ENCODE results near the gene ADCY2.

ADCY2 gene

DNA sequence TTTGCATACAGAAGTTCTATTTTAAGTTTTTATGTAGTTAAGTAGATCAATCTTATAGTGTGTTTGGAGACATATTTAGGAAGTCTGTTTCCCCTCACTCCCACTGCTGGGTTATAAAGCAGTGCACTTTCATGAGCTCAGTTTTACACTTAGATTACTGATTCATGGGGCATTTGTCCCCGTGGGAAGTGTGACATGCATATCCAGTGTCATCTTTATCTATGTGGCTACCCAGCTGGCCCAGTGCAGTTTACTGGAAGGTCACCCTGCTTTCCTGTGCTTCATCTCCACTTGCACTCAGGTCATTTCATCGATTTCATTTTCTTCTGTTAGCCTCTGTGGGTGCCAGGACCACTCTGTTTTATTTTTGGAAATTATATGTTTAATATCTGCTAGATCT, 49.1 kb downstream of the ADCY2 start:
- H3K4me3 ChIP-seq (ENCODE audit: low read length in 2 of 2) = no peak overlapping the region
- no peaks in the 10 kb centered on the region for H3K4me1 ChIP-seq (ENCODE audit: control insufficient read depth, insufficient read depth, low read length)
- H3K27me3 ChIP-seq (ENCODE audit: control insufficient read depth in 1 of 2, insufficient read depth in 2 of 2, low read length in 2 of 2) = no peaks in the 10 kb centered on the region
- H3K9ac ChIP-seq (ENCODE audit: low read length in 2 of 2) = no peak overlapping the region
- H3K36me3 ChIP-seq (ENCODE audit: control insufficient read depth in 2 of 2, insufficient read depth in 2 of 2, low read length in 2 of 2) = no peaks in the 10 kb centered on the region
- no peak overlapping the region for H3K27ac ChIP-seq (ENCODE audit: low read length)
- no peaks in the 10 kb centered on the region for H3K9me3 ChIP-seq (ENCODE audit: control insufficient read depth in 2 of 2, low read length in 2 of 2)

DNA sequence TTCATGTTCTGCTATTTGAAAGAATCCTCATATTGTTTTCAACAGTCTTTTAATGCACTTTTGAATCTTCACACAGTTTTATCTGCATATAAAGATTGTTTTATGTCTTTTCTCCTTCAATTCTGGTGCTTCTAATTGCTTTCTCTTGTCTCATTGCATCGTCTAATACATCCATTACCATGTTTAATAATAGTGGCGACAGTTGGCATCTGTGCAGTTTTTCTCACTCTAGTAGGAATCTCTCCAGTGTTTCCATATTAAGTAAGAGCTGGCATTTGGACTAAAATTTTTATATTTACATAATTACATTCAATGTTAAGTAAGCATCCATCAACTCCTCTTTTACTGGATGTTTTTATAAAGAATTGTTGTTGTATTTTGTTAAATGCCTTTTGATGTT, 49.9 kb downstream of the ADCY2 start:
- no peaks in the 10 kb centered on the region for H3K9me3 ChIP-seq (ENCODE audit: control insufficient read depth in 2 of 2, low read length in 2 of 2)
- no peak overlapping the region for H3K4me3 ChIP-seq (ENCODE audit: low read length in 2 of 2)
- H3K27me3 ChIP-seq (ENCODE audit: control insufficient read depth in 1 of 2, insufficient read depth in 2 of 2, low read length in 2 of 2) = no peaks in the 10 kb centered on the region
- no peaks in the 10 kb centered on the region for H3K36me3 ChIP-seq (ENCODE audit: control insufficient read depth in 2 of 2, insufficient read depth in 2 of 2, low read length in 2 of 2)
- H3K4me1 ChIP-seq (ENCODE audit: control insufficient read depth, insufficient read depth, low read length) = no peaks in the 10 kb centered on the region
- no peak overlapping the region for H3K9ac ChIP-seq (ENCODE audit: low read length in 2 of 2)
- no peak overlapping the region for H3K27ac ChIP-seq (ENCODE audit: low read length)

DNA sequence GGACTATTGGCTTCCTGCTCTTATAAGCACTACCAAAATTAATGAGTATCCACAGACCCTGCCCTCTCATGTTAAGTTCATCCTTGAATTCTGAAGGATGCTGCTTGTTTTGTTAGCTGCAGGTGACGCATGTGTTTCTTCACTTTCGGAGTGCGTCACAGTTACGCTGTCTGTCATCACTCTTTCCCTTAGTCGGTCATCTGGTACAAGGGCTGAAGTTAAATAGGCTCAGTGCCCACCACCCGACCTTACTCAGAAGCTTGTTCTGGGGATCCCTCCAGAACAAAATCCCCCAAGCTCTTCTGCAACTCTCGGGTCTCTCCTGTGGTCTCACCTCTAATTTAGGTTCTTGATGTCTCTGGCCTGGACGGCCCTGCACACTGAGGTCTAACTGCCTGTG, 51.0 kb downstream of the ADCY2 start:
- Histone ChIP-seq H3K4me3 (ENCODE audit: low read length in 2 of 2) (no peak overlapping the region), H3K9ac (ENCODE audit: low read length in 2 of 2) (no peak overlapping the region), H3K27me3 (ENCODE audit: control insufficient read depth in 1 of 2, insufficient read depth in 2 of 2, low read length in 2 of 2) (no peaks in the 10 kb centered on the region), H3K36me3 (ENCODE audit: control insufficient read depth in 2 of 2, insufficient read depth in 2 of 2, low read length in 2 of 2) (no peaks in the 10 kb centered on the region), H3K27ac (ENCODE audit: low read length) (no peak overlapping the region), H3K9me3 (ENCODE audit: control insufficient read depth in 2 of 2, low read length in 2 of 2) (no peaks in the 10 kb centered on the region), H3K4me1 (ENCODE audit: control insufficient read depth, insufficient read depth, low read length) (no peaks in the 10 kb centered on the region)

DNA sequence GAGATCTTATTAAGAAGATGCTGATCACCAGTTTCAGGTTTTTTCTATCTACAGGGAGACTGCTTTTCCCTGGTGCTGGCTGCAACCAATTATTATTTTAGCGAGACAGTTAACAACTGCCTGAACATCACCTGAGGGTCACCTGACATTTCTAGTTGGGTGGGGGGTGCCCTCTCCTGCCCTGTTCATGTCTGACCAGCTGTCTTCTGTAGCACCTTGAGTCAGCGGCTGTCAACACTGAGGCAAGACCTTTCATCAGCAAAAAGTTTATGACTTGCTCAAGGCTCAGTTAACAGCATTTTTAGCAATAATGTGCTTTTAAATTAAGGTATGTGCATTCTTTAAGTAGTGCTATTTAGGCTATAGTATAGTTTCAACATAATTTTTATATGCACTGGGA, 58.0 kb downstream of the ADCY2 start:
- H3K27ac ChIP-seq (ENCODE audit: low read length) = no peak overlapping the region

DNA sequence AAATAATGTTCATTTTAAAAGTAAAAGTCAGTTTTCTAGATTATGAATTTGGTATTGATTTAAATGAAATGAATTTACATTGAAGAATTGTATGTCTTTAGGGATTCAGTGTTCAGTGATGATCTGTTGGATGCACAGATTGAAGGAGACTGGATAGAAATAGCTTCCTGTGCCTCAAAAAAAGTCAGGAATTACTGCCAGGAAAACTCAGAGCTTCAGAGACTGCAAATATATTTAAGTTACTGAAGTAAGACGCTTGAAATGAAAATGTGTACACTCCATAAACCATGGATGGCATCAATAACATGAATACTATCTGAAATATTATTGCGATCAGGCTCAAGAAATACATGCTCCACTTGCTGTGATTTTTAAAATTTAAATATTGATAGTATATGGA, 60.3 kb downstream of the ADCY2 start:
- Histone ChIP-seq H3K4me3 (ENCODE audit: low read length in 2 of 2) (no peak overlapping the region), H3K9ac (ENCODE audit: low read length in 2 of 2) (no peak overlapping the region), H3K36me3 (ENCODE audit: control insufficient read depth in 2 of 2, insufficient read depth in 2 of 2, low read length in 2 of 2) (no peaks in the 10 kb centered on the region), H3K27me3 (ENCODE audit: control insufficient read depth in 1 of 2, insufficient read depth in 2 of 2, low read length in 2 of 2) (no peaks in the 10 kb centered on the region), H3K27ac (ENCODE audit: low read length) (no peak overlapping the region), H3K9me3 (ENCODE audit: control insufficient read depth in 2 of 2, low read length in 2 of 2) (no peaks in the 10 kb centered on the region), H3K4me1 (ENCODE audit: control insufficient read depth, insufficient read depth, low read length) (no peaks in the 10 kb centered on the region)

More for the DNA sequence above, 58.0 kb downstream of the ADCY2 start:
- Histone ChIP-seq H3K36me3 (ENCODE audit: control insufficient read depth in 2 of 2, insufficient read depth in 2 of 2, low read length in 2 of 2) (no peaks in the 10 kb centered on the region), H3K9ac (ENCODE audit: low read length in 2 of 2) (no peak overlapping the region), H3K9me3 (ENCODE audit: control insufficient read depth in 2 of 2, low read length in 2 of 2) (no peaks in the 10 kb centered on the region), H3K27me3 (ENCODE audit: control insufficient read depth in 1 of 2, insufficient read depth in 2 of 2, low read length in 2 of 2) (no peaks in the 10 kb centered on the region), H3K4me1 (ENCODE audit: control insufficient read depth, insufficient read depth, low read length) (no peaks in the 10 kb centered on the region), H3K4me3 (ENCODE audit: low read length in 2 of 2) (no peak overlapping the region)

DNA sequence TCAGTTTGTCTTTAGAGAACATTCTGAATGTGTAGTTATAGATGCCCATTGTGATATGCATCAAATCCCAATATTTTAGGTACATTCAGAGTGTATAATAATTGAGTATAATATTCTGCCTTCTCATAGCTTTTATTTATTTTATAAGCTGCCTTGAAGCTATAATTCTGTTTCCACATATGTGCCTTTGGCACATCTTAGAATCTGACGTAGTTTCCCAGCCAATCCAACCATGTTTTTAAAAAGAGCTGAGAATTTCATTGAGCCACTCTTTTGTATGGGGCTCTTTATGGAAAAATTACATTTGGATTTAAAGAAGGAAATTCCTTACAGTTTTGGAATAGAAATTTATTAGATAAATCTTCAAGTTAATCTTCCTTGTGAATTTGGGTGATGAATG, 65.4 kb downstream of the ADCY2 start:
- H3K27me3 ChIP-seq (ENCODE audit: control insufficient read depth in 1 of 2, insufficient read depth in 2 of 2, low read length in 2 of 2) = no peaks in the 10 kb centered on the region
- H3K36me3 ChIP-seq (ENCODE audit: control insufficient read depth in 2 of 2, insufficient read depth in 2 of 2, low read length in 2 of 2) = no peaks in the 10 kb centered on the region
- H3K4me1 ChIP-seq (ENCODE audit: control insufficient read depth, insufficient read depth, low read length) = peaks cover 1% of the 10 kb centered on the region
- H3K9ac ChIP-seq (ENCODE audit: low read length in 2 of 2) = no peak overlapping the region
- H3K4me3 ChIP-seq (ENCODE audit: low read length in 2 of 2) = no peak overlapping the region
- no peak overlapping the region for H3K27ac ChIP-seq (ENCODE audit: low read length)
- H3K9me3 ChIP-seq (ENCODE audit: control insufficient read depth in 2 of 2, low read length in 2 of 2) = no peaks in the 10 kb centered on the region

DNA sequence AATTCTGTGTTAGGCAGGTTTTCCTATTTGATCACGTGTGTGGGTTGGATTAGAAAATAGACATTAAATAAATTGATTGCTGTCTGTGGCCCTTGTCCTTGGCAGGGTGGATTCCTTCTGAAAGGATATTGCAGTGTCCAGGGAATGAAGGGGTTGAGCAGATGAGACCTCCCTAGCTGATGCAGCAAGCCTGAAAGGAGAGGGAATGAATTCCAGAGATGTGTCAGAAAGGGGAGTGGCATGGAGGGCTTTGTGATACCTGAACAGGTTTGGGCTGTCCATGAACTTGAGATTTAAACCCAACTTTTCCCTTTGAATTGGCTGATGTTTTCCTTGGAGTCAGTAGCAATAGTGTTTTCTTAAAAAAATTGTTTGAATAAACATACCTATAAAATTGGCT, 66.8 kb downstream of the ADCY2 start:
- H3K9ac ChIP-seq (ENCODE audit: low read length in 2 of 2) = no peak overlapping the region
- no peaks in the 10 kb centered on the region for H3K36me3 ChIP-seq (ENCODE audit: control insufficient read depth in 2 of 2, insufficient read depth in 2 of 2, low read length in 2 of 2)
- no peaks in the 10 kb centered on the region for H3K27me3 ChIP-seq (ENCODE audit: control insufficient read depth in 1 of 2, insufficient read depth in 2 of 2, low read length in 2 of 2)
- no peaks in the 10 kb centered on the region for H3K9me3 ChIP-seq (ENCODE audit: control insufficient read depth in 2 of 2, low read length in 2 of 2)
- H3K4me3 ChIP-seq (ENCODE audit: low read length in 2 of 2) = no peak overlapping the region
- peaks cover 2% of the 10 kb centered on the region for H3K4me1 ChIP-seq (ENCODE audit: control insufficient read depth, insufficient read depth, low read length)
- no peak overlapping the region for H3K27ac ChIP-seq (ENCODE audit: low read length)

DNA sequence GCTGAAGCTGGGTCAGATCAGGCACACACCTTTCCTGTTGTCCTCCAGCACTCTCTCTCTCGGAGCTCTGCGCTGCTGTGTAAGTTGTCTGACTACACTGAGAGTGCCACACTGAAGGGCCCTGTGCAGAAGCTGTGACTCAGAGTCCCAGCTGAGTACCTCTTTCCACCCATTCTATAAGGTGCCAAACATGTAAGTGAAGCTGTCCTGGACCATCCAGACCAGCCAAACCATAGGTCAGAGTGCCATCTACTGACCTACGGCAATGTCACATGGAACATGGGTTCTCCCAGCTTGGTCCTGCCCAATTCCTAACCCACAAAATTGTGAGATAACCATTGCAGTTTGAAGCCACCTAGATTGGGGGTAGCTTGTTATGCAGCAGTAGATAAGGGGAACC, 68.2 kb downstream of the ADCY2 start:
- peaks cover 2% of the 10 kb centered on the region for H3K4me1 ChIP-seq (ENCODE audit: control insufficient read depth, insufficient read depth, low read length)
- no peaks in the 10 kb centered on the region for H3K36me3 ChIP-seq (ENCODE audit: control insufficient read depth in 2 of 2, insufficient read depth in 2 of 2, low read length in 2 of 2)
- H3K9ac ChIP-seq (ENCODE audit: low read length in 2 of 2) = no peak overlapping the region
- no peaks in the 10 kb centered on the region for H3K27me3 ChIP-seq (ENCODE audit: control insufficient read depth in 1 of 2, insufficient read depth in 2 of 2, low read length in 2 of 2)
- H3K4me3 ChIP-seq (ENCODE audit: low read length in 2 of 2) = no peak overlapping the region
- no peaks in the 10 kb centered on the region for H3K9me3 ChIP-seq (ENCODE audit: control insufficient read depth in 2 of 2, low read length in 2 of 2)
- no peak overlapping the region for H3K27ac ChIP-seq (ENCODE audit: low read length)

DNA sequence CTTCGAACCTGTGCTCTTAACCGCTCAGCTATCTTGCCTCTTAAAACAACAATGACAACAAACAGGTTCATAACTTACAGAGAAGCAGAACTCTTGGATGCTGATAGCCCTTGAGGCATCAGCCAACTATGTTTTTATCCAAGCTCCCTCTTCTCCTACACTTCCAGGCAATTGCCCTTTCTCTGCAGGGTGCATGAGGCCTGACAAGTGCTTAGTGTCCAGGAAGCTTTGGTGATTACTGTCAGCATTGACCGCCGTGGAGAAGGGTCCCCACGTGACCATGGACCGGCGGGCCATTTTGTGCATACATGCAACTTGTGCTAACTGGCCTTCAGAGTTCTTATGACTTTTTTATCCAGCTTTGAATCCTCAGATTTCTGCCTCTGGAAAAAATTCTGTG, 71.2 kb downstream of the ADCY2 start:
- no peak overlapping the region for H3K4me3 ChIP-seq (ENCODE audit: low read length in 2 of 2)
- H3K27me3 ChIP-seq (ENCODE audit: control insufficient read depth in 1 of 2, insufficient read depth in 2 of 2, low read length in 2 of 2) = no peaks in the 10 kb centered on the region
- no peak overlapping the region for H3K9ac ChIP-seq (ENCODE audit: low read length in 2 of 2)
- no peak overlapping the region for H3K27ac ChIP-seq (ENCODE audit: low read length)
- H3K4me1 ChIP-seq (ENCODE audit: control insufficient read depth, insufficient read depth, low read length) = peaks cover 2% of the 10 kb centered on the region
- no peaks in the 10 kb centered on the region for H3K9me3 ChIP-seq (ENCODE audit: control insufficient read depth in 2 of 2, low read length in 2 of 2)
- H3K36me3 ChIP-seq (ENCODE audit: control insufficient read depth in 2 of 2, insufficient read depth in 2 of 2, low read length in 2 of 2) = no peaks in the 10 kb centered on the region

DNA sequence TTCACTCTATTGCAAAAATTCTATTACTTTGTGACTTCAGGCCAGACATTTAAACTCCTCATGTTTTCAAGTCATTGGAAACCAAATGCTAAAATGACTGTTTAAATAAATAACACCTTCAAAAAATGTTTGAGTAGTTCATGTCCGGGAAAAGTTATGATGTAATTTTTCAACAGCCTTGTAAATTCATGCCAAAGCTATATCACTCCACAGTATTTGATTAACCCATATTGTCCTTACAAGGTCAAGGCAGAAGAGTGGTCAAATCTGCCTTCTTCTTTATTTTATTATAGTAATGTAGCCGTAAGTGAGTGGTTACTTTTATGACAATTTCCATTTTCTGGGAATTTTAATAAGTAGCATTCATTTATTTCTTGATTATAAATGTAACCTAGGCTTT, 72.8 kb downstream of the ADCY2 start:
- Histone ChIP-seq H3K27ac (ENCODE audit: low read length) (no peak overlapping the region), H3K4me3 (ENCODE audit: low read length in 2 of 2) (no peak overlapping the region), H3K36me3 (ENCODE audit: control insufficient read depth in 2 of 2, insufficient read depth in 2 of 2, low read length in 2 of 2) (no peaks in the 10 kb centered on the region), H3K27me3 (ENCODE audit: control insufficient read depth in 1 of 2, insufficient read depth in 2 of 2, low read length in 2 of 2) (no peaks in the 10 kb centered on the region), H3K9ac (ENCODE audit: low read length in 2 of 2) (no peak overlapping the region), H3K4me1 (ENCODE audit: control insufficient read depth, insufficient read depth, low read length) (peaks cover 2% of the 10 kb centered on the region), H3K9me3 (ENCODE audit: control insufficient read depth in 2 of 2, low read length in 2 of 2) (no peaks in the 10 kb centered on the region)

DNA sequence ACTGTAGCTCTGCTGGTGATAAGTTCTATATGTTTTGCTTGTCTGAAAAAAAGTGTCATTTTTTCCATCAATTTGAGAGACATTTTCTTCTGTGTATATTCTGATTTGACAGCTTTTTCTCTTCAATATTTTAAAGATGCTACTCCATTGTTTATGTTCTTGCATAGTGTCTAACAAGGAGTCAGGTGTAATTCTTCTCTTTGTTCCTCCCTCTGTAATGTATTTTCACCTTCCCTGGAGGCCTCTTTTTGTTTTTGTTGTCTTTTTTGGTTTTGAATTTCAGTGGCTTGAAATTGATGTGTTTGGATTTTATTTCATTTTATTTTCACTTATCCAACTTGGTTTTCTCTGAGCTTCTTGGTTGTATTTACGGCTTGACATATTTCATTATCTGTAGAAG, 75.8 kb downstream of the ADCY2 start:
- Histone ChIP-seq H3K27me3 (ENCODE audit: control insufficient read depth in 1 of 2, insufficient read depth in 2 of 2, low read length in 2 of 2) (no peaks in the 10 kb centered on the region), H3K4me1 (ENCODE audit: control insufficient read depth, insufficient read depth, low read length) (no peaks in the 10 kb centered on the region), H3K9ac (ENCODE audit: low read length in 2 of 2) (no peak overlapping the region), H3K9me3 (ENCODE audit: control insufficient read depth in 2 of 2, low read length in 2 of 2) (no peaks in the 10 kb centered on the region), H3K27ac (ENCODE audit: low read length) (no peak overlapping the region), H3K4me3 (ENCODE audit: low read length in 2 of 2) (no peak overlapping the region), H3K36me3 (ENCODE audit: control insufficient read depth in 2 of 2, insufficient read depth in 2 of 2, low read length in 2 of 2) (no peaks in the 10 kb centered on the region)

DNA sequence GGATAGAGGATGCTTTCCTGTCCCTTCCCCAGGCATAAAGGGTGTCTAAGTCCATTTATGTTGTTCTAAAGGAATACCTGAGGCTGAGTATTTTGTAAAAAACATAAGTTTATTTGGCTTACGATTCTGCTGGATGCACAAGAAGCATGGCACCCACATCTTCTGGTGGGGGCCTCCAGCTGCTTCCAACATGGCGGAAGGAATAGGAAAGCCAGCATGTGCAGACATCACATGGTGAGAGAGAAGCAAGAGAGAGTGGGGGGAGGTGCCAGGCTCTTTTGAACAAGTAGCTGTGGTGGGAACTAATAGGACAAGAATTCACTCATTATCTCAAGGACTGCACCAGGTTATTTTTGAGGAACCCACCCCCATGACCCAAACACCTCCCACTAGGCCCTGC, 77.2 kb downstream of the ADCY2 start:
- Histone ChIP-seq H3K36me3 (ENCODE audit: control insufficient read depth in 2 of 2, insufficient read depth in 2 of 2, low read length in 2 of 2) (no peaks in the 10 kb centered on the region), H3K27ac (ENCODE audit: low read length) (no peak overlapping the region), H3K9ac (ENCODE audit: low read length in 2 of 2) (no peak overlapping the region), H3K4me1 (ENCODE audit: control insufficient read depth, insufficient read depth, low read length) (no peaks in the 10 kb centered on the region), H3K27me3 (ENCODE audit: control insufficient read depth in 1 of 2, insufficient read depth in 2 of 2, low read length in 2 of 2) (no peaks in the 10 kb centered on the region), H3K9me3 (ENCODE audit: control insufficient read depth in 2 of 2, low read length in 2 of 2) (no peaks in the 10 kb centered on the region), H3K4me3 (ENCODE audit: low read length in 2 of 2) (no peak overlapping the region)
